CD4-positive, alpha-beta T cell (primary cell): ENCODE results near the gene PROX2. TPM values are rescaled to one million over a fixed set of nuclear protein-coding genes. Genes with fewer than 3 reads are reported as not detected.

ENCODE experiments used
- ATAC-seq: fragments of 200-7000 bp; cut with Tn5 transposase; one replicate; pipeline ENCODE4 v1.10.0; 2022; ENCODE audit warnings: mild to moderate bottlenecking; ENCODE audit not compliant: poor library complexity
- CTCF ChIA-PET: fragments of 350-600 bp; sonication (Branson Sonifier 250); formaldehyde crosslinking; loops from one replicate; lab custom pipeline; 2021; ENCODE audit warnings: antibody characterized with exemption, inconsistent platforms; lab: Charles Lee
- POLR2A ChIA-PET: fragments of 350-600 bp; sonication (Branson Sonifier 250); formaldehyde crosslinking; loops from one replicate; lab custom pipeline; 2021; ENCODE audit warnings: antibody characterized with exemption, inconsistent platforms; lab: Charles Lee
- DNase-seq, 14 experiments: peaks; one replicate each; pipeline ENCODE4 v3.0.0-alpha.2; 2013 to 2020; ENCODE audit warnings: mixed read lengths in 2 of 14
- H3K27ac ChIP-seq, 2 donors: one replicate each; pipeline versions ENCODE4 v1.5.1 to v1.7.0; 2013; ENCODE audit warnings: low read length in 2 of 2, low read depth in 1 of 2, mild to moderate bottlenecking in 1 of 2
- H3K27me3 ChIP-seq, 2 experiments: 1 replicate in 1 of 2; 2 replicates in 1 of 2; pipeline versions ENCODE4 v1.6.1 to v1.7.0; 2013; ENCODE audit warnings: low read length in 2 of 2, control low read depth in 1 of 2, mild to moderate bottlenecking in 1 of 2, moderate library complexity in 1 of 2; ENCODE audit not compliant: insufficient read depth in 2 of 2, control insufficient read depth in 1 of 2
- H3K36me3 ChIP-seq: one replicate; pipeline ENCODE4 v1.6.1; 2013; ENCODE audit warnings: low read length, control low read depth; ENCODE audit not compliant: insufficient read depth
- H3K4me1 ChIP-seq: one replicate; pipeline ENCODE4 v1.6.1; 2013; ENCODE audit warnings: low read length, control low read depth; ENCODE audit not compliant: insufficient read depth
- H3K4me3 ChIP-seq: one replicate; pipeline ENCODE4 v1.5.1; 2013; ENCODE audit warnings: mild to moderate bottlenecking, low read length, moderate library complexity
- H3K9me3 ChIP-seq, 2 experiments: 1 replicate in 1 of 2; 2 replicates in 1 of 2; pipeline versions ENCODE4 v1.6.1 to v1.7.0; 2013; ENCODE audit warnings: low read length in 2 of 2, mild to moderate bottlenecking in 2 of 2, control low read depth in 1 of 2, moderate library complexity in 1 of 2; ENCODE audit not compliant: control insufficient read depth in 1 of 2, insufficient read depth in 1 of 2
- H3K27ac Mint-ChIP-seq: one replicate; pipeline ENCODE4 v1.8.0; 2020; ENCODE audit warnings: mixed read lengths
- H3K27me3 Mint-ChIP-seq: one replicate; pipeline ENCODE4 v1.8.0; 2021; ENCODE audit warnings: mixed read lengths
- H3K36me3 Mint-ChIP-seq: one replicate; pipeline ENCODE4 v1.8.0; 2021; ENCODE audit warnings: low read depth, mixed read lengths
- H3K4me1 Mint-ChIP-seq: one replicate; pipeline ENCODE4 v1.8.0; 2021; ENCODE audit warnings: low read depth, mixed read lengths
- H3K4me3 Mint-ChIP-seq: one replicate; pipeline ENCODE4 v1.8.0; 2020; ENCODE audit warnings: mild to moderate bottlenecking, mixed read lengths
- H3K9me3 Mint-ChIP-seq: one replicate; pipeline ENCODE4 v1.8.0; 2020; ENCODE audit warnings: mixed read lengths
- CTCF ChIP-seq: fragments of 200-600 bp; IDR thresholded peaks from one replicate; pipeline ENCODE4 v1.8.0; 2022; ENCODE audit warnings: antibody characterized with exemption, mild to moderate bottlenecking
- intact Hi-C, 2 experiments: fragments of 100-400 bp; cut with DNase I in 1 of 2; cut with micrococcal nuclease in 1 of 2; formaldehyde crosslinking; loops; one replicate each; pipeline versions ENCODE4 v1.15.1 to v1.9.0; 2023 to 2025; cut with DNase I, micrococcal nuclease
- total RNA-seq, 174 experiments: library from RNA in 2 of 174; stranded (reverse) in 2 of 174; gene quantifications; one replicate each; pipeline ENCODE4 v1.2.3 and lab custom pipeline; 2021 to 2026

The PROX2 gene
- total RNA-seq, 2 experiments from 2014 or later = 0.25 TPM; not detected in 1

- DNase-seq (no peak), ATAC-seq (no peak)
- ChIA-PET POLR2A (interaction anchor here (0.6 kb wide), 1 partner anchor 37 kb away, joined by 3 read pairs; no protein-coding TSS in a partner anchor), CTCF (interaction anchor here (0.7 to 3.1 kb wide), 3 partner anchors 8 to 171 kb away, joined by 3 to 10 read pairs (median 9); no protein-coding TSS in a partner anchor)
- Mint-ChIP-seq H3K4me1 (no peaks in the 10 kb centered on the region), H3K9me3 (no peaks in the 10 kb centered on the region), H3K4me3 (no peak overlapping the region), H3K27ac (no peak overlapping the region), H3K36me3 (peaks cover 100% of the 10 kb centered on the region), H3K27me3 (no peaks in the 10 kb centered on the region)
- Histone ChIP-seq H3K4me3 (no peak overlapping the region), H3K27ac (no peak overlapping the region), H3K9me3 (no peaks in the 10 kb centered on the region), H3K4me1 (no peaks in the 10 kb centered on the region), H3K27me3 (no peaks in the 10 kb centered on the region), H3K36me3 (peaks cover 96% of the 10 kb centered on the region)
- TF ChIP-seq CTCF = no peak
- intact Hi-C loops = no loop called here
These were observed 21.7 kb upstream of the PROX2 start for GRCh38 chr14:74897642-74898041.

- Histone ChIP-seq H3K4me1 (no peaks in the 10 kb centered on the region), H3K4me3 (no peak overlapping the region), H3K36me3 (peaks cover 96% of the 10 kb centered on the region), H3K27ac (no peak overlapping the region), H3K9me3 (no peaks in the 10 kb centered on the region), H3K27me3 (no peaks in the 10 kb centered on the region)
- no peak overlapping the region for H3K4me3 Mint-ChIP-seq
- no peaks in the 10 kb centered on the region for H3K27me3 Mint-ChIP-seq
- H3K4me1 Mint-ChIP-seq = no peaks in the 10 kb centered on the region
- ChIA-PET CTCF (interaction anchor here (1.5 to 3.1 kb wide), 2 partner anchors 9 to 35 kb away, joined by 9 to 10 read pairs; no protein-coding TSS in a partner anchor), POLR2A (no interaction called here)
- peaks cover 100% of the 10 kb centered on the region for H3K36me3 Mint-ChIP-seq
- ATAC-seq (no peak), DNase-seq (no peak)
- no peaks in the 10 kb centered on the region for H3K9me3 Mint-ChIP-seq
- TF ChIP-seq CTCF = no peak
- intact Hi-C loops = no loop called here
- no peak overlapping the region for H3K27ac Mint-ChIP-seq
These were observed 20.5 kb upstream of the PROX2 start for GRCh38 chr14:74896400-74896799.

- Histone ChIP-seq H3K36me3 (peaks cover 93% of the 10 kb centered on the region), H3K9me3 (no peaks in the 10 kb centered on the region), H3K27me3 (no peaks in the 10 kb centered on the region), H3K4me3 (no peak overlapping the region), H3K4me1 (peaks cover 1% of the 10 kb centered on the region), H3K27ac (no peak overlapping the region)
- ChIA-PET POLR2A (interaction anchor here (1.5 to 3.0 kb wide), 2 partner anchors 11 to 33 kb away, joined by 5 to 20 read pairs; partner anchors contain the start of gene DLST), CTCF (interaction anchor here (1.7 to 2.4 kb wide), 2 partner anchors 12 to 33 kb away, joined by 6 to 10 read pairs; no protein-coding TSS in a partner anchor)
- no peaks in the 10 kb centered on the region for H3K9me3 Mint-ChIP-seq
- TF ChIP-seq CTCF = no peak
- peaks cover 99% of the 10 kb centered on the region for H3K36me3 Mint-ChIP-seq
- ATAC-seq (no peak), DNase-seq (no peak)
- intact Hi-C loops = no loop called here
- no peaks in the 10 kb centered on the region for H3K27me3 Mint-ChIP-seq
- peak overlapping the region; percentile 3 for H3K27ac Mint-ChIP-seq
- peaks cover 8% of the 10 kb centered on the region for H3K4me1 Mint-ChIP-seq
- H3K4me3 Mint-ChIP-seq = no peak overlapping the region
These were observed 17.7 kb upstream of the PROX2 start for GRCh38 chr14:74893614-74894091.
